HG02623 (cell line): ENCODE data around the gene BAAT.

Experiments
- ATAC-seq: cut with Tn5 transposase; IDR thresholded peaks from one replicate; pipeline ENCODE4 v1.9.1; 2021; ENCODE audit warnings: moderate library complexity; ENCODE audit not compliant: unreplicated experiment

The BAAT gene

DNA sequence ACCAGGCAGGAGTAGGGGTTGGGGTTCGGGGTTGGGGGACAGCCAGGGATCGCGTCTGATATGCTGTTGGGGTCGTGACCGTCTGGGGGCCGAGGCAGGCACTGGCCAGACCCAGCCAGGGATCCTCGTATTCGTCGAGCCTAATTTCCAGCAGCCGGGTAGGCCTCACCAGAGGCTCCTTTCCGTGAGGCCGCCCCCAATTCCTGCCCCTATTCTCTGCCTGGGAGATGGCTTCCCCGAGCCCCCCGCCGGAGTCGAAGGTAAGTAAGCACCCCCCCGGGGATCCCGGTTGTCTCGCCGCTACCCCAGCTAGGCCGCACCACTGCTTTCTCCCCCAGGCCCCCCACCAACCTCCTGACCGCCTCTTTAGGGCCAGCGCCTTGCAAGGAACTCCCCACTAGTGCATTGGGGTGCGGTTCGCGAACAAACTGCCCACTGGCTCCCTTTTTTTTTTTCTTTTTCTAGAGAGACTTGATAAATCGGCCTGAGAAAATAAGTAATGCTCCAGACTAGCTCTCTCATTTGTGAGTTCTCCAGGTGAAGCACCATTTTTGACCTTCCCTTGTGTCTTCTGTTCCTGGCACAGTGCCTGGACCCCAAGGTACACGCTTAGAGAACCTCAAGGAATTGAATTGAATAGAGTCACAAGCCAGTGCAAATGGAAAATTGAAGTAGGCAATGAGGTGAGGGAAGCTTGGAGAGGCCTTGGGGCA is 14.3 kb upstream of the BAAT start:
- ATAC-seq, result peak; percentile 4

DNA sequence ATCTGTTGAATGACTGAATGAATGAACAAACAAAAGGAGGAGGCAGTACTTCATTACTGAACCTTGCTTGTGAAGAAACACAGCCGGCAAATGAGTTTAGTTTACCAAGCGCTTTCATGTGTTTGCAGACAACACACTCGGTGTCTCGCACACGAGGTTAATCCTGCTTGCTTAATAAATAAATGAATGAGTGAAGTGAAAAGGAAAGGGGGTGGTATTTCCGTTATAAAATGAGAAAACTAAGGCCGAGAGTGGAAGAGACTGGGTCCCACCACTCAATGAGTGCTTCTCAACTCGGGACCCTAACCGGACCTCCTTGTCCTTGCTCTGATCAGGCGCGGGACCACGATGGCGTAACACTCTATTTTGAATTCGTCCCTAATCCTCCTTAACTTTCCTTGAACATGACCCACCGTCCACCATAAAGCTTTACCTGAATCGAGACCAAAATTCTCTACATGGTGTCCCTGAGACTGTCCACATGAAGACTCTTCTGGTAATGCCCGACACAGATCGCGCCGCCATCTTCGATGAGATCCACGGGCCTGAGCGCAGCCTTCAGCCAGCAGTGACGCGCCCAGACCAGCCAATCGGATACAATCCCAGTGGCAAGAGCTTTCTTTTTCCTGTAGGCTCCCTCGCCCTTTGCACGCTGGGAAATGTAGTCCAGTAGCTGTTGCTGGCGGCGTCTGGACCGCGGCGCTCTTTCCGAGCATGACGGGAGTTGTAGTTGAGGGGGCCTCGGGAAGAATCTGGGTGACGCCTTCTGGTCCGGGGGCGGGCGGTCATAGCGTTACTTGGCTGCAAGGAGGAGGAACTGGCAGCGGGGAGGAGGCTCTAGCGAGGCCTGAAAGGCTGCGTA is 13.5 kb upstream of the BAAT start, which contains the start of the genes MRPL50 and ZNF189:
MRPL50 (minus strand) TSS at position 551 of the 862 bp plus-strand sequence; CDS start at position 525, 26 bp downstream.
ZNF189 (plus strand) TSS at position 784 of the 862 bp plus-strand sequence. CDS start 306 bp downstream, outside the sequence.
- peak; percentile 97 for ATAC-seq

- ATAC-seq, result no peak
These were observed 12.9 kb upstream of the BAAT start for GRCh38 chr9:101397746-101398067.

- ATAC-seq, result no peak
These were observed 9.9 kb upstream of the BAAT start for GRCh38 chr9:101394687-101395086.

DNA sequence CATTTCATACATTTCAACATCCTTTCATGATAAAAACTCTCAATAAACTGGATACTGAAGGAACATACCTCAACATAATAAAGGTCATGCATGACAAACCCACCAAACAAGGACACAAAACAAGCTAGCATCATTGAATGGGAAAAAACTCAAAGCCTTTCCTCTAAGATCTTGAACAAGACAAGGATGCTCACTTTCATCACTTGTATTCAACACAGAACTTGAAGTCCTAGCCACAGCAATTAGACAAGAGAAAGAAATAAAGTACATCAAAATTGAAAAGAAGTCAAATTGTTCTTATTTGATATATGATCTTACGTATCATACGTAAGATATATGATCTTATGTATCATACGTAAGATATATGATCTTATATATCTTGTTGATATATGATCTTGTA is 8.3 kb upstream of the BAAT start:
- no peak for ATAC-seq

- no peak for ATAC-seq
These were observed 3.7 kb upstream of the BAAT start for GRCh38 chr9:101388507-101388993.

GRCh38 chr9:101387871-101388506 is 3.2 kb upstream of the BAAT start:
- peak; percentile 81 for ATAC-seq

GRCh38 chr9:101383361-101383760 is 1.4 kb downstream of the BAAT start:
- no peak for ATAC-seq

GRCh38 chr9:101381833-101382342 is 2.9 kb downstream of the BAAT start:
- ATAC-seq, result no peak

GRCh38 chr9:101381118-101381517 is 3.7 kb downstream of the BAAT start:
- no peak for ATAC-seq

- ATAC-seq, result no peak
These were observed 4.5 kb downstream of the BAAT start for GRCh38 chr9:101380295-101380694.

- no peak for ATAC-seq
These were observed 8.5 kb downstream of the BAAT start for GRCh38 chr9:101376111-101376848.

DNA sequence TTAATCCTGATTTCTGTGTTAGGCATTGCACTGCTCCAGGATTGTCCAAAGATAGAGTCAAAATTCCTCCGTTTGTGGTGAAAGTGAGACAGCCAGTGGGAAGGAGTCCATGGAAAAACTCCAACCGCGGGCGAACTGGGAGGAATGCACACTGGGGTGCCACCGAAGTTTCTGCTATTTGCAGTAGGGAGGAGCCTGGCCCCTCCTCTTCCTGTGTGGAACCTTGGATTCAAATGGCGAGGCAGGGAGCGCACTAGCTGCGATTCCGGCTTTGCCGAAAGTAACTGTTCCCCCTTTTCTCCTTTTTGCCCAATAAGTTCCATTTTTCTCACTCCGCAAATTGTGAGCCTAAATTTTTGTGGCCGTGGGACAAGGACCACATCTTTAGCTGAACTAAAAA is 9.3 kb downstream of the BAAT start:
- no peak for ATAC-seq

GRCh38 chr9:101372327-101373118 is 12.3 kb downstream of the BAAT start:
- no peak for ATAC-seq

DNA sequence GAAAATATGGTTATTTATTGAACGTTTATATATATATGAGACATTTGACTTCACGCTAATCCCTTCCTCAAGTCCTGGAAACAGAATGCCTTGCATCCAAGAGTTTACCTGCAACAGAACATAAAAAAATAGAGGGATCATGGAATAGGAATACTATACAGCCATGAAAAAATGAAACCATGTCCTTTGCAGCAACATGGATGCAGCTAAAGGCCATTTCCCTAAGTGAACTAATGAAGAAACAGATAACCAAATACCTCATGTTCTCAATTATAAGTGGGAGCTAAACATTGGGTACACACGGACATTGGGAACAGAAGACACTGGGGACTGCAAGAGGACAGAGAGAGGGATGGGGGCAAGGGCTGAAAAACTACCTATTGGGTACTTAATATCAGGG is 13.0 kb downstream of the BAAT start:
- ATAC-seq, result no peak

- ATAC-seq, result no peak
These were observed 14.8 kb downstream of the BAAT start for GRCh38 chr9:101369884-101370531.

GRCh38 chr9:101369286-101369685 is 15.5 kb downstream of the BAAT start:
- ATAC-seq, result no peak

DNA sequence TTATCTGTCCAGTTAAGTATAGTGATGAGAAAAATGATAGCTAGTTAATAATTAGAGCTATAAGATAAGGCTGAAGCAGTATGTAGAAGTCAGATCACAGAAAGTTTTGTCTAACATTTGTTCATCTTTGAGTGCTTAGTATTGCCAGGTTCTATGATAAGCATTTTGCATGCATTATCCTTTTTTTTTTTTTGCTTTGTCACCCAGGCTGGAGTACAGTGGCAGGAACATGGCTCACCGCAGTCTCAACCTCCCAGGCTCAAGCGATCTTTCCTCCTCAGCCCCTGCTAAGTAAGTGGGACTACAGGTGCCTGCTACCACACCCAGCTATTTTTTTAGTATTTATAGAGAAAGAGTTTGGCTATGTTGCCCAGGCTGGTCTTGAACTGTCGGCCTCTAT is 17.5 kb downstream of the BAAT start:
- no peak for ATAC-seq

- ATAC-seq, result no peak
These were observed 18.6 kb downstream of the BAAT start for GRCh38 chr9:101366038-101366756.
